Neuronal stem cell (in vitro differentiated cells): ENCODE data around the gene ARHGEF12.

ENCODE experiments used
- DNase-seq: peaks from one replicate; pipeline ENCODE4 v3.0.0-alpha.2; 2013; ENCODE audit warnings: low spot score
- H2AFZ ChIP-seq: one replicate; pipeline ENCODE4 v1.6.1; 2013; ENCODE audit warnings: mild to moderate bottlenecking, low read length, inconsistent platforms
- H2AK5ac ChIP-seq: 2 replicates; pipeline ENCODE4 v1.6.1; 2013; ENCODE audit warnings: low read depth, mild to moderate bottlenecking, inconsistent platforms, low read length, moderate library complexity, mixed read lengths
- H2BK120ac ChIP-seq: 2 replicates; pipeline ENCODE4 v1.6.1; 2013; ENCODE audit warnings: low read depth, mild to moderate bottlenecking, inconsistent platforms, low read length, moderate library complexity, mixed read lengths
- H2BK12ac ChIP-seq: one replicate; pipeline ENCODE4 v1.6.1; 2013; ENCODE audit warnings: low read length, inconsistent platforms
- H2BK15ac ChIP-seq: 2 replicates; pipeline ENCODE4 v1.6.1; 2013; ENCODE audit warnings: mild to moderate bottlenecking, low read length, inconsistent platforms, mixed read lengths
- H2BK5ac ChIP-seq: one replicate; pipeline ENCODE4 v1.6.1; 2013; ENCODE audit warnings: inconsistent platforms, mild to moderate bottlenecking, low read length, moderate library complexity
- H3K14ac ChIP-seq: one replicate; pipeline ENCODE4 v1.6.1; 2013; ENCODE audit warnings: low read length, inconsistent platforms
- H3K18ac ChIP-seq: 2 replicates; pipeline ENCODE4 v1.6.1; 2013; ENCODE audit warnings: low read length, inconsistent platforms
- H3K23ac ChIP-seq: 2 replicates; pipeline ENCODE4 v1.6.1; 2013; ENCODE audit warnings: low read depth, mild to moderate bottlenecking, mixed read lengths, low read length, inconsistent platforms; ENCODE audit not compliant: poor library complexity
- H3K27ac ChIP-seq: replicated peaks from 3 replicates; pipeline ENCODE4 v1.5.1; 2013; ENCODE audit warnings: low read length, inconsistent platforms
- H3K27me3 ChIP-seq, 3 experiments: 2 replicates each; pipeline ENCODE4 v1.6.1; 2013; ENCODE audit warnings: low read length in 3 of 3, mild to moderate bottlenecking in 2 of 3, inconsistent platforms in 1 of 3, low read depth in 1 of 3, mixed read lengths in 1 of 3, moderate library complexity in 1 of 3; ENCODE audit not compliant: control insufficient read depth in 3 of 3, insufficient read depth in 3 of 3
- H3K36me3 ChIP-seq, 2 donors: replicated peaks in 1 of 2; 2 replicates each; pipeline ENCODE4 v1.6.1; 2013; ENCODE audit warnings: low read length in 2 of 2; ENCODE audit not compliant: control insufficient read depth in 2 of 2, insufficient read depth in 2 of 2
- H3K4ac ChIP-seq: 2 replicates; pipeline ENCODE4 v1.6.1; 2013; ENCODE audit warnings: inconsistent platforms, mild to moderate bottlenecking, low read length, moderate library complexity
- H3K4me1 ChIP-seq, 2 donors: 1 replicate in 1 of 2; 2 replicates in 1 of 2; pipeline ENCODE4 v1.6.1; 2013; ENCODE audit warnings: low read length in 2 of 2, low read depth in 1 of 2; ENCODE audit not compliant: control insufficient read depth in 2 of 2, insufficient read depth in 1 of 2
- H3K4me2 ChIP-seq: one replicate; pipeline ENCODE4 v1.6.1; 2013; ENCODE audit warnings: mild to moderate bottlenecking, low read length, inconsistent platforms; ENCODE audit not compliant: insufficient read depth, poor library complexity, severe bottlenecking
- H3K4me3 ChIP-seq, 2 donors: 2 replicates each; pipeline ENCODE4 v1.5.1; 2013; ENCODE audit warnings: low read length in 2 of 2, mild to moderate bottlenecking in 2 of 2, inconsistent platforms in 1 of 2, moderate library complexity in 1 of 2
- H3K79me1 ChIP-seq: one replicate; pipeline ENCODE4 v1.6.1; 2013; ENCODE audit warnings: low read depth, mild to moderate bottlenecking, inconsistent platforms, low read length, moderate library complexity
- H3K9ac ChIP-seq: one replicate; pipeline ENCODE4 v1.6.1; 2013; ENCODE audit warnings: mild to moderate bottlenecking, low read depth, low read length, inconsistent platforms; ENCODE audit not compliant: poor library complexity
- H3K9me3 ChIP-seq, 2 donors: replicated peaks in 1 of 2; 2 replicates each; pipeline versions ENCODE3 to v1.6.1; 2013; ENCODE audit warnings: low read length in 2 of 2, mild to moderate bottlenecking in 2 of 2, inconsistent platforms in 1 of 2, low read depth in 1 of 2, mixed read lengths in 1 of 2, moderate library complexity in 1 of 2; ENCODE audit not compliant: control insufficient read depth in 2 of 2, insufficient read depth in 1 of 2
- H4K8ac ChIP-seq: one replicate; pipeline ENCODE4 v1.6.1; 2013; ENCODE audit warnings: low read depth, mild to moderate bottlenecking, inconsistent platforms, low read length, moderate library complexity
- H4K91ac ChIP-seq: one replicate; pipeline ENCODE4 v1.6.1; 2013; ENCODE audit warnings: low read length, low read depth, mild to moderate bottlenecking, inconsistent platforms; ENCODE audit not compliant: poor library complexity
- WGBS, 2 donors: extraction: QIAGEN DNeasy Blood & Tissue Kit; methylation state at CpG; one replicate each; pipeline ENCODE4 v1.1.7; 2013; ENCODE audit warnings: missing lambda C conversion rate in 2 of 2, mixed read lengths in 1 of 2; ENCODE audit not compliant: insufficient read length in 2 of 2, insufficient replicate concordance in 1 of 2; ENCODE audit errors: extremely low coverage in 2 of 2; 5-methylcytosine and 5-hydroxymethylcytosine counted together

ARHGEF12 gene

GRCh38 chr11:120305286-120305685, 30.9 kb upstream of the ARHGEF12 start:
- H3K27ac ChIP-seq, result no peak overlapping the region
- DNase-seq, result no peak
- no peak overlapping the region for H2AFZ ChIP-seq
- no peak overlapping the region for H2AK5ac ChIP-seq
- H3K18ac ChIP-seq, result no peak overlapping the region
- H3K36me3 ChIP-seq, result no peaks in the 10 kb centered on the region
- H3K9me3 ChIP-seq, result no peaks in the 10 kb centered on the region
- H3K79me1 ChIP-seq, result no peaks in the 10 kb centered on the region
- no peak overlapping the region for H2BK15ac ChIP-seq
- no CpG with 5 or more reads among the region's 12 CpGs for WGBS, 2 donors
- no peak overlapping the region for H4K91ac ChIP-seq
- no peak overlapping the region for H3K23ac ChIP-seq
- no peak overlapping the region for H4K8ac ChIP-seq
- no peak overlapping the region for H3K14ac ChIP-seq
- H3K27me3 ChIP-seq, result peaks cover 0 to 33% (median 0%) of the 10 kb centered on the region in 3 experiments
- H2BK120ac ChIP-seq, result no peak overlapping the region
- H3K4me1 ChIP-seq, result peaks cover 6 to 7% of the 10 kb centered on the region in 2 donors
- no peak overlapping the region for H2BK5ac ChIP-seq
- no peak overlapping the region for H3K9ac ChIP-seq
- no peak overlapping the region for H3K4me3 ChIP-seq
- H2BK12ac ChIP-seq, result no peak overlapping the region
- H3K4ac ChIP-seq, result no peak overlapping the region
- no peak overlapping the region for H3K4me2 ChIP-seq

- Histone ChIP-seq H3K4me3 (no peak overlapping the region), H3K27me3 (peaks cover 0 to 35% (median 0%) of the 10 kb centered on the region in 3 experiments), H4K91ac (no peak overlapping the region), H2BK5ac (no peak overlapping the region), H3K36me3 (no peaks in the 10 kb centered on the region), H3K23ac (no peak overlapping the region), H2BK12ac (no peak overlapping the region), H3K27ac (no peak overlapping the region), H3K4me2 (no peak overlapping the region), H3K14ac (no peak overlapping the region), H3K4me1 (peaks cover 6 to 7% of the 10 kb centered on the region in 2 donors), H3K4ac (no peak overlapping the region), H2AK5ac (peak overlapping the region; percentile 51), H2AFZ (no peak overlapping the region), H2BK15ac (no peak overlapping the region), H3K79me1 (no peaks in the 10 kb centered on the region), H2BK120ac (no peak overlapping the region), H3K9ac (no peak overlapping the region), H4K8ac (no peak overlapping the region), H3K9me3 (no peaks in the 10 kb centered on the region), H3K18ac (peak overlapping the region; percentile 79)
- WGBS, 2 donors, result no CpG with 5 or more reads among the region's 11 CpGs
- no peak for DNase-seq
Observed at GRCh38 chr11:120306519-120307242, 29.5 kb upstream of the ARHGEF12 start.

DNA sequence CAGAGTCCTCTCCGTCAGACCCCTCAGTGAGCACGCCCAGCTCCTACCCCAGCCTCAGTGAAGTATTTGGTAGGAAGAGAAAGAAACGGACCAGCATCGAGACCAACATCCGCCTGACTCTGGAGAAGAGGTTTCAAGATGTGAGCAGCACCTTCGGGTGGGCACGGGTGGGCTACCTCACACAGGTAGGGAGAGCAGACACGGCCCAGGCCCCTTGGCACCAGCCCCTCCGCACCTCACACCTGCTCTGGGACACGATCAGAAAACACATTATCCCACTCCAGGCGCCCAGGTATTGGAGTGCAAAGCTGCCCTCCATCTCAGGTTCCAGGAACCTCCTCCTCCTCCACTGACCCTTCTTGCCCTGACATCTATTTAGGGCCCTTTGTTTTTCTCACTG, 28.7 kb upstream of the ARHGEF12 start:
- Histone ChIP-seq H4K8ac (no peak overlapping the region), H3K4ac (no peak overlapping the region)
- WGBS, 2 donors, result no CpG with 5 or more reads among the region's 11 CpGs

DNA sequence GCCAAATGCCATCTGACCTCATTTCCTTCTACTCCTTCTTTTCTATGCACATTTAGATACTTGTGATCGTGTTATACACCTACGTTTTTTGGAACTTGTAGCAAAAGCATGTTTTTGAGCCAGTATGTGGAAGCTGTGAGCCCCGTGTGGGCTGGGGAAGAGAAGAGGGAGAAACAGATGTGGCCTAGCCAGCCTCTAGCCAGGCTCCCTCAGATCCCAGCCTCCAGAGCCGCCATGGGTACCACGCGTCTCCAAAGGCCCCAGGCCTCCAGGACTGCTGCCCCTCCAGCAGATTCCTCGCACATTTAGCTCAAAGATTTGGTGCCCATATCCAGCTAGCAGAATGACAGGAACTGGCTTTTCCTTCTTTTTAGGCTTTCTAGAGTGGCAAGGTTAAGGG, 28.1 kb upstream of the ARHGEF12 start:
- H3K36me3 ChIP-seq, result no peaks in the 10 kb centered on the region
- H3K14ac ChIP-seq, result no peak overlapping the region
- H2BK5ac ChIP-seq, result no peak overlapping the region
- no CpG with 5 or more reads among the region's 7 CpGs for WGBS, 2 donors
- H2AK5ac ChIP-seq, result no peak overlapping the region
- no peaks in the 10 kb centered on the region for H3K9me3 ChIP-seq
- no peak overlapping the region for H4K8ac ChIP-seq
- no peak overlapping the region for H3K9ac ChIP-seq
- no peak for DNase-seq
- H2BK120ac ChIP-seq, result peak overlapping the region; percentile 40
- H3K4me3 ChIP-seq, result no peak overlapping the region
- H3K4me1 ChIP-seq, result peaks cover 6 to 7% of the 10 kb centered on the region in 2 donors
- H3K27me3 ChIP-seq, result peaks cover 0 to 29% (median 0%) of the 10 kb centered on the region in 3 experiments
- no peak overlapping the region for H2AFZ ChIP-seq
- H3K79me1 ChIP-seq, result no peaks in the 10 kb centered on the region
- no peak overlapping the region for H3K18ac ChIP-seq
- H2BK12ac ChIP-seq, result no peak overlapping the region
- H3K4me2 ChIP-seq, result no peak overlapping the region
- no peak overlapping the region for H3K4ac ChIP-seq
- H3K27ac ChIP-seq, result no peak overlapping the region
- no peak overlapping the region for H3K23ac ChIP-seq
- H4K91ac ChIP-seq, result no peak overlapping the region
- no peak overlapping the region for H2BK15ac ChIP-seq

More for the DNA sequence above, 28.7 kb upstream of the ARHGEF12 start:
- Histone ChIP-seq H2BK15ac (no peak overlapping the region), H2BK12ac (no peak overlapping the region), H3K4me1 (peaks cover 6 to 7% of the 10 kb centered on the region in 2 donors), H3K14ac (no peak overlapping the region), H2AFZ (no peak overlapping the region), H3K4me3 (no peak overlapping the region), H3K23ac (no peak overlapping the region), H4K91ac (no peak overlapping the region), H3K27ac (no peak overlapping the region), H2BK5ac (no peak overlapping the region), H3K9ac (no peak overlapping the region), H2AK5ac (peak overlapping the region; percentile 51), H3K9me3 (no peaks in the 10 kb centered on the region), H3K18ac (peak overlapping the region; percentile 79), H3K27me3 (peaks cover 0 to 32% (median 0%) of the 10 kb centered on the region in 3 experiments), H2BK120ac (no peak overlapping the region), H3K4me2 (no peak overlapping the region), H3K79me1 (no peaks in the 10 kb centered on the region), H3K36me3 (no peaks in the 10 kb centered on the region)
- no peak for DNase-seq
